Measurements from ENCODE around the gene CCDC149.

CCDC149 gene

DNA sequence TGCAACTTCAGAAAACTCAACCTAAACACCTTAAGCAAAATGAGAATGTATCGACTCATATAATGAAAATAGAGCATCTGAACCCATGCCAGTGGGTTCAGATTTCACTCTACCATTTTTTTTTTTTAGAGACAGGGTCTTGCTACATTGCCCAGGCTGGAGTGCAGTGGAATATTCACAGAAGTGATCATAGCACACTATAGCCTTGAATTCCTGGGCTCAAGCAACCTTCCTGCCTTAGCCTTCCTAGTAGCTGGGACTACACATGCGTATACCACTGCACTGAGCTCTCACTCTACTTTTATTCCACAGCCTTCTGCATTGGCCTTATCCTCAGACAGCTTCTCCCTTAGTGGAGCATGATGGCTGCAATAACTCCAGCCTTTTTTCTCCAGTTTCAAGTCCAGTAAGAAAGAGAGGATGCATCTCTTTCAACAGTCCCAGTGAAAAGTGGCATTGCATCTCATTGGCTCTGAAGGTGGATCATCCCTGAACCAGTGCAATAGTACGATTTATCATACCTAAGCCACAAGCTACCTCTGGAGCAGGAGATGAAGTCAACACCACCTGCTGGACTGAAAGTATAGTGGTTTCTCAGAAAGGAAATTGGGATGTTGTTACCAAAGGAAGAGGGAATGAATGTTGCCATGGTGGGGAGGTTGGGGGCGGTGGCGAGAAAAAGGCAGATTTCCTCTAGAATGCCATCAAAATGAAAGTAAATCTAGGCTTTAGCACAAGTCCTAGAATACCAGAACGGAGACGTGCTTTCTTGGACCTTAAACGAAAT is 119.4 kb downstream of the CCDC149 start:
- peak overlapping the region; percentile 8; the same call in 1 of the 2 replicates for H3K4me3 ChIP-seq (ENCODE audit: low read length)
- DNase-seq = no peak
- H3K4me1 ChIP-seq (ENCODE audit: low read length) = peaks cover 5% of the 10 kb centered on the region; the same call in 1 of the 2 replicates

DNA sequence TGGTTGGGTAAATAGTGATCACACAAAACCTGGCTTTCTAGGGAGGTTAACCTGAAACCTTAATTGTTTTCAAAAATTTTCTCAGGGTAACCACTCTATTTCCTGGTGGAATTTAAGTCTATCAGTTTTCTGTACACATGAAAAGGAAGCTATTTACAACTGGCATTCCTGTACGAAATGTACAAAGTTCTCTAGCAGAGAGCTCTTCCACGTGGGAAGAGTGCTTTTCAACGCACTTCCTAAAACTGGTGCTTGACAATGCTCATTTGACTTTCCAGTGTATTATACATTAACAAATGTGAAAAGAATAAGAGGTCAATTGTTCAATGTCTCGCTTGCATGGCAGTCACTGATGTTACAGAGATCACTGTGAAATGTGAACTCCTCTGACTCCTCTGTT is 120.3 kb downstream of the CCDC149 start:
- H3K9ac ChIP-seq (ENCODE audit: low read length) = no peak overlapping the region
- no peak overlapping the region for H3K27ac ChIP-seq (ENCODE audit: low read length)
- TF ChIP-seq, protein P1, sequence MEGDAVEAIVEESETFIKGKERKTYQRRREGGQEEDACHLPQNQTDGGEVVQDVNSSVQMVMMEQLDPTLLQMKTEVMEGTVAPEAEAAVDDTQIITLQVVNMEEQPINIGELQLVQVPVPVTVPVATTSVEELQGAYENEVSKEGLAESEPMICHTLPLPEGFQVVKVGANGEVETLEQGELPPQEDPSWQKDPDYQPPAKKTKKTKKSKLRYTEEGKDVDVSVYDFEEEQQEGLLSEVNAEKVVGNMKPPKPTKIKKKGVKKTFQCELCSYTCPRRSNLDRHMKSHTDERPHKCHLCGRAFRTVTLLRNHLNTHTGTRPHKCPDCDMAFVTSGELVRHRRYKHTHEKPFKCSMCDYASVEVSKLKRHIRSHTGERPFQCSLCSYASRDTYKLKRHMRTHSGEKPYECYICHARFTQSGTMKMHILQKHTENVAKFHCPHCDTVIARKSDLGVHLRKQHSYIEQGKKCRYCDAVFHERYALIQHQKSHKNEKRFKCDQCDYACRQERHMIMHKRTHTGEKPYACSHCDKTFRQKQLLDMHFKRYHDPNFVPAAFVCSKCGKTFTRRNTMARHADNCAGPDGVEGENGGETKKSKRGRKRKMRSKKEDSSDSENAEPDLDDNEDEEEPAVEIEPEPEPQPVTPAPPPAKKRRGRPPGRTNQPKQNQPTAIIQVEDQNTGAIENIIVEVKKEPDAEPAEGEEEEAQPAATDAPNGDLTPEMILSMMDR (IDR thresholded peaks at IDR 0.05; ENCODE audit: low read length) = no peak
- TF ChIP-seq EZH2phosphoT487 (IDR thresholded peaks at IDR 0.05; ENCODE audit: low read length) (no peak), EZH2 (optimal IDR thresholded peaks at IDR 0.05; ENCODE audit: low read depth, low read length) (no peak)
- H3K4me3 ChIP-seq (ENCODE audit: low read length) = no peak overlapping the region
- H3K79me2 ChIP-seq (ENCODE audit: low read length) = no peaks in the 10 kb centered on the region
- H4K20me1 ChIP-seq (ENCODE audit: insufficient read depth, low read length) = no peaks in the 10 kb centered on the region
- no peaks in the 10 kb centered on the region for H3K9me3 ChIP-seq (replicated peaks; ENCODE audit: insufficient read depth, low read length)
- no peak overlapping the region for H3K4me2 ChIP-seq (ENCODE audit: low read depth, low read length)
- H2AFZ ChIP-seq (ENCODE audit: low read length) = no peak overlapping the region
- no peaks in the 10 kb centered on the region for H3K27me3 ChIP-seq (replicated peaks; ENCODE audit: insufficient read depth, low read length)
- no peak for DNase-seq
- no peaks in the 10 kb centered on the region for H3K36me3 ChIP-seq (replicated peaks; ENCODE audit: insufficient read depth, low read length)
- no peaks in the 10 kb centered on the region for H3K9me2 ChIP-seq (replicated peaks; ENCODE audit: insufficient read depth, low read length)
- H3F3A ChIP-seq (ENCODE audit: insufficient read depth, low read length) = 0 out of 2 replicates have a peak, but pooled peaks cover 2% of the 10 kb centered on the region
- H3K4me1 ChIP-seq (ENCODE audit: low read length) = peaks cover 5% of the 10 kb centered on the region; the same call in 1 of the 2 replicates

More for the DNA sequence above, 119.4 kb downstream of the CCDC149 start:
- Histone ChIP-seq H4K20me1 (ENCODE audit: insufficient read depth, low read length) (no peaks in the 10 kb centered on the region), H3K9me2 (replicated peaks; ENCODE audit: insufficient read depth, low read length) (no peaks in the 10 kb centered on the region), H3K4me2 (ENCODE audit: low read depth, low read length) (peak overlapping the region; percentile 46), H3F3A (ENCODE audit: insufficient read depth, low read length) (0 out of 2 replicates have a peak, but pooled peaks cover 2% of the 10 kb centered on the region), H3K27me3 (replicated peaks; ENCODE audit: insufficient read depth, low read length) (no peaks in the 10 kb centered on the region), H3K9ac (ENCODE audit: low read length) (no peak overlapping the region), H3K36me3 (replicated peaks; ENCODE audit: insufficient read depth, low read length) (no peaks in the 10 kb centered on the region), H3K9me3 (replicated peaks; ENCODE audit: insufficient read depth, low read length) (no peaks in the 10 kb centered on the region), H3K79me2 (ENCODE audit: low read length) (no peaks in the 10 kb centered on the region), H3K27ac (ENCODE audit: low read length) (no peak overlapping the region), H2AFZ (ENCODE audit: low read length) (no peak overlapping the region)
- TF ChIP-seq, protein P1 (IDR thresholded peaks at IDR 0.05; ENCODE audit: low read length) = peak; percentile 31
- TF ChIP-seq EZH2phosphoT487 (IDR thresholded peaks at IDR 0.05; ENCODE audit: low read length) = no peak

DNA sequence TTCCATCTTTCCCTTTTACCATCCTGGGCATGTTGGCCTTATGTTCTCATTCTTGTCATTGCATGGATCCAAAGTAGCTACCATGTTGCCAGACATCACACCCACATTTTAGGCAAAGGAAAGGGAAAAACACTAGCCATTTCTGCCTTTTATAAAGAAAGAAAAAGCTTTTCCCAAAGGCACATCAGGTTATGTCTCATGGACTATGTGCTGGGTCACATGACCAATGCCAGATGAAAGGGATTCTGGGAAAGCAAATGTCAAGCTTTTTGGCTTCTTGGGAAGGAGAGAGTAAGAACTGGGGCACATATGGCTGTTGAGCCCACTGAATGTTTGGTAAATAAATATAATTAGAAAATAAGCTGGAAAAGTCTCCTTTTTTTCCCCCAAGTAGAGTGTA is 121.8 kb downstream of the CCDC149 start:
- Histone ChIP-seq H4K20me1 (ENCODE audit: insufficient read depth, low read length) (no peaks in the 10 kb centered on the region), H3K4me3 (ENCODE audit: low read length) (no peak overlapping the region), H3K9me3 (replicated peaks; ENCODE audit: insufficient read depth, low read length) (no peaks in the 10 kb centered on the region), H3K4me1 (ENCODE audit: low read length) (peaks cover 5% of the 10 kb centered on the region; the same call in 1 of the 2 replicates), H3K9me2 (replicated peaks; ENCODE audit: insufficient read depth, low read length) (no peaks in the 10 kb centered on the region), H3F3A (ENCODE audit: insufficient read depth, low read length) (0 out of 2 replicates have a peak, but pooled peaks cover 2% of the 10 kb centered on the region), H2AFZ (ENCODE audit: low read length) (no peak overlapping the region), H3K4me2 (ENCODE audit: low read depth, low read length) (no peak overlapping the region), H3K9ac (ENCODE audit: low read length) (no peak overlapping the region), H3K79me2 (ENCODE audit: low read length) (no peaks in the 10 kb centered on the region), H3K27me3 (replicated peaks; ENCODE audit: insufficient read depth, low read length) (no peaks in the 10 kb centered on the region), H3K36me3 (replicated peaks; ENCODE audit: insufficient read depth, low read length) (no peaks in the 10 kb centered on the region), H3K27ac (ENCODE audit: low read length) (no peak overlapping the region)
- TF ChIP-seq EZH2 (optimal IDR thresholded peaks at IDR 0.05; ENCODE audit: low read depth, low read length) = no peak
- DNase-seq = no peak

DNA sequence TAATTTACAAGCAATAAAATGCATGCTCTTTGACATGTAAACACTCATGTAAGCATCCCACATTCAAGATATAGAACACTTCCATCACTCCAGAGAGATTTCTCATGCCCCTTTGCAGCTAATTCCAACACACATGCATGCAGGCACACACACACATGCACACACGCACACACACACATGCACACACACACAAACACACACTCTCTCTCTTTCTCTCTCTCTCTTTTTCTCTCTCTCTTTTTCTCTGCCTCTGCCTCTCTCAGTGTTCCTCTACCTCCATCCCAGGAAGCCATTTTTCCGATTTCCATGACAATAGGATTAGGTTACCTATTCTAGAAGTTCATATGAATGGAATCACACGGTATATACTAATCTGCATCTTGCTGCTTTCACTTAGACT is 129.3 kb downstream of the CCDC149 start:
- no peaks in the 10 kb centered on the region for H3K27me3 ChIP-seq (replicated peaks; ENCODE audit: insufficient read depth, low read length)

More for the DNA sequence above, 129.3 kb downstream of the CCDC149 start:
- Histone ChIP-seq H3K9me3 (replicated peaks; ENCODE audit: insufficient read depth, low read length) (no peaks in the 10 kb centered on the region), H3K79me2 (ENCODE audit: low read length) (no peaks in the 10 kb centered on the region), H2AFZ (ENCODE audit: low read length) (no peak overlapping the region), H3F3A (ENCODE audit: insufficient read depth, low read length) (no peaks in the 10 kb centered on the region), H3K4me2 (ENCODE audit: low read depth, low read length) (no peak overlapping the region), H3K27ac (ENCODE audit: low read length) (no peak overlapping the region), H3K4me3 (ENCODE audit: low read length) (no peak overlapping the region), H3K36me3 (replicated peaks; ENCODE audit: insufficient read depth, low read length) (no peaks in the 10 kb centered on the region), H4K20me1 (ENCODE audit: insufficient read depth, low read length) (no peaks in the 10 kb centered on the region), H3K4me1 (ENCODE audit: low read length) (no peaks in the 10 kb centered on the region), H3K9me2 (replicated peaks; ENCODE audit: insufficient read depth, low read length) (no peaks in the 10 kb centered on the region), H3K9ac (ENCODE audit: low read length) (no peak overlapping the region)
- TF ChIP-seq, protein P1 (IDR thresholded peaks at IDR 0.05; ENCODE audit: low read length) = no peak
- TF ChIP-seq EZH2 (optimal IDR thresholded peaks at IDR 0.05; ENCODE audit: low read depth, low read length) = no peak
- no peak for TF ChIP-seq EZH2phosphoT487 (IDR thresholded peaks at IDR 0.05; ENCODE audit: low read length)
- no peak for DNase-seq
